GM12873 (cell line): ENCODE results near the gene ZC3H7B.

ENCODE experiments used
- CTCF ChIP-seq: IDR thresholded peaks from 2 replicates; pipeline ENCODE4 v1.5.1; 2012; ENCODE audit warnings: low read depth, mild to moderate bottlenecking, moderate library complexity, low read length, control low read depth; ENCODE audit not compliant: insufficient read depth; ENCODE audit errors: missing control alignments

ZC3H7B gene

DNA sequence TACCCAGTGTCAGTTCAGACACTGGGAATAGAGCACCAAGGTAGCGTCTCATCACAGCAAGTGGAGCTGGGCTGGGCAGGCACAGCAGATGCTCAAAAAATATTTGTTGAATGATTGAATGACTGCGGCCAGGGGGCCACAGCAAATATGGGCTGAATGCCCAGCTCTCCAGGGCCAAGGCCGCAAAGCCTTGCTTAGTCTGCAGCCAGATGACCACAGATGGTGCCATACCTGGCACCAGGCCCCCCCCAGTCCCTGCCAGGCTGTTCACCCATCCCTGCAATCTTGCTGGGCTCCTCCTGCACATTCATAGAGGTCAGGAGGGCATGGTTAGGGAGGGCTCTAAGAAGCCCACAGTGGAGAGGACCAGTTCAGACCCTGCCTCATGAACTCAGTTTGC, 32.9 kb downstream of the ZC3H7B start:
- no peak for TF ChIP-seq CTCF

- no peak for TF ChIP-seq CTCF
These were observed 33.8 kb downstream of the ZC3H7B start for GRCh38 chr22:41334951-41335635.

- no peak for TF ChIP-seq CTCF
These were observed 37.4 kb downstream of the ZC3H7B start for GRCh38 chr22:41338614-41339212.

DNA sequence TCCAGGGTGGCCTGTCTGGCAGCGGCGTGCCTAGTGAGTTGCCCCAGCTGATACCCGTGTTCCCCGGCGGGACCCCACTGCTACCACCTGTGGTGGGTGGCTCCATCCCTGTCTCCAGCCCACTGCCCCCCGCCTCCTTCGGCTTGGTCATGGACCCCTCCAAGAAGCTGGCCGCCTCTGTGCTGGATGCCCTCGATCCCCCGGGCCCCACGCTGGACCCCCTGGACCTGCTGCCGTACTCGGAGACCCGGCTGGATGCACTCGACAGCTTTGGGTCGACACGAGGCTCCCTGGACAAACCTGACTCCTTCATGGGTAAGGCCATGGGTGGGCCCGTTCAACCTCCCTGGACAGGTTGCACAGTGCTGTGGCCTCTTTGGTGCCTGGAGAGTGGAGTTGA, 38.5 kb downstream of the ZC3H7B start:
- TF ChIP-seq CTCF: no peak

DNA sequence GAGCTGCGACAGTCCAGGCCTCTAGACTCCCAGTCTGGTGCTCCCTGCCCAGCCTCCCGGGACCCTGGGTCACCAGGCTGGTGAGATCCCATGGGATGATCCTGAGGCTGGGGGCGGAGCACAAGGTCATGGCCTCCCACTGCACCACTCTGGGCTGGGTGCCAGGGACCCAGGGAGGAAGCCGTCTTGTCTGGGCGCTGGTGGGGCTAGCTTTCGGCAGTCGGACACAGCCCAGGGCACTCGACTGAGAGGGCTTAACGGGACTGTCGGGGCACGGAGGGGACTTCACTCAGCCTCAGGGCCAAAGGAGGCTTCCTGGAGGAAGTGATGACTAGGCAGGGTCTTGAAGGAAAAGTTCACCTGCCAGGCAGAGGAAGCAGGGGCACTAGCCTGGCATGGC, 39.0 kb downstream of the ZC3H7B start:
- no peak for TF ChIP-seq CTCF

- no peak for TF ChIP-seq CTCF
These were observed 39.7 kb downstream of the ZC3H7B start for GRCh38 chr22:41341012-41341411.

- TF ChIP-seq CTCF: no peak
These were observed 40.7 kb downstream of the ZC3H7B start for GRCh38 chr22:41341990-41342389.

- TF ChIP-seq CTCF: no peak
These were observed 42.0 kb downstream of the ZC3H7B start for GRCh38 chr22:41343300-41343699.
